ENCODE measurements around the gene TMEM164.

TMEM164 gene

DNA sequence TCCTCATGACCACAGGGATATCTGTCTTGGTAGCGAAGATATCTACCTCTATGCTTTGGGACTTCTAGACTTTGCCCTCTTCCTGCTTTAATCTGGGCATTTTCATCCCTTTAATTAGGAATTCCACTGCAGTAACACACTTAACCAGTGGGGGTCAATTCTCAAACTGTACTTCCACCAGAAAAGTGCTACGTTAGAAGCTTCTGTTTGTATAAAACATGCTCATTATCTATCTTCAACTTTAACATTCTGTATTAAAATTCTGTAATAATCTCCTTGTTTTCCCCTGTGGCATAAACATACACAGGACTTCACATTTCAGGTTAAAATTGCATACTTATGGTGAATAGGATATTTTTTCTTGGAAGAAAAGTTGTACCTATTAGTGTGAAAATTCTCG lies 209.4 kb downstream of the TMEM164 start:
- DNase-seq, result no peak

DNA sequence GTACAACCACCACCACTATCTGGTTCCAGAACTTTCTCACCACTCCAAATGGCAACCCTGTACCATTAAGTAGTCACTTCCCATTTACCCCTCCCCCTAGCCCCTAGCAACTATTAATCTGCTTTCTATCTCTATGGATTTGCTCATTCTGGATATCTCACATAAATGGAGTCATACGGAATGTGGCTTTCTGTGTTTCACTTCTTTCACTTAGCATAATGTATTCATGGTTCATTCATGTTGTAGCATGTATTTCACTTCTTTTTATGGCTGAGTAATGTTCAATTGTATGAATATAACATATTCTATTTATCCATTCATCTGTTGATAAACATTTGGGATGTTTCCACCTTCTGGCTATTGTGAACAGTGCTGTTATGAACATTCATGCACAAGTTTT lies 210.3 kb downstream of the TMEM164 start:
- DNase-seq, result no peak

DNA sequence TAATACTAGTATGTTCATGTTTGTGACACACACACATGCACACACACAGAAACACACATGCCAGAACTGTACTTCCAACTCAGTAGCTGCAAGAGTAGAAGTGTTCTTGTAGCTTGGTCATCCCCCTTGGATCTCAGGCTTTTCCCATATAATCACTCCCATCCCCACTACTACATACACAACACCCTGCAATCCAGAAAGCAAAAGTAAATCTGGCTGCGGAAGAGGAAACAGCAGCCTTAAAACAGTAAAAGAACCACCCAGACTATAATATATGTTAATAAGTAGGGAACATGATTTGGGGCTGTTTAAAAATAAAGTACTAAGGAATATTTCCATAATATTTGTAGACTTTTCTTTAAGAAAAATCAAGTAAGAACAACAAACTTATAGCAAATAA lies 211.8 kb downstream of the TMEM164 start:
- DNase-seq, result no peak

DNA sequence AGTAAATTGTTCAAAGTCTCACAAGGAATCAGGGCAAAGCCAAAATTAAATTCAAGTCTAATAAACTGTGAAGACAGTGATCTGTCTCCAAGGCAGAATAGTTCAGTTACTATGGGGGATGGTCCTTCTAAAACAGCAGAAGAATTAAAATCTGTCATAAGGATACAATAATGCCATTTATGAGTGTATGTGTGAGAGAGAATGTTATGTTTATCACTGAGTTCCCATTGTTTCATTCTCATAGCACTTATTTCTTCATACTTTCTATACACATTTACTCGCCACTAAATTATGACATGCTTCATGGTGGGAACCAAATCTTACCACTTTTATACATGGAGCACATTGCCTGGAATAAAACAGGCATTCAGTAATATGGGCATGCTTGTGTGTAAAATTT lies 212.5 kb downstream of the TMEM164 start:
- DNase-seq, result no peak

DNA sequence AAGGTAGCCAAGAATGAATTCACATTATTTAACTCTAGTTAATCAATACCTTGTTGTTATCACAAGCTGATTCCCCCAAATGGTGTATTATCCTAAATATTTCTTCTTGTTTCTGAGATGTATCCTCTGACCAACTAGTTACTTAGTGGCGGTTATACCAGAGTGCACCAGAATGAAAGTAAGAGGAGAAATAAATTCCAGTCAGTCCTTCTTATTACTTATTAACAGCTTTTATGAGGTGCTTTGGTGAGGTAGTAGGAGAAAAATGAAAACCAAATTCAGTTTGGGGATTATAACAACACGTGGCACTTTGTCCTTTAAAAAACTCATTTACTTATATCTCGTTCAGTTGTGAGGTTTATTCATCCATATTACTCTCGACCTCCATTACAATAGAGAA lies 213.1 kb downstream of the TMEM164 start:
- DNase-seq, result no peak

DNA sequence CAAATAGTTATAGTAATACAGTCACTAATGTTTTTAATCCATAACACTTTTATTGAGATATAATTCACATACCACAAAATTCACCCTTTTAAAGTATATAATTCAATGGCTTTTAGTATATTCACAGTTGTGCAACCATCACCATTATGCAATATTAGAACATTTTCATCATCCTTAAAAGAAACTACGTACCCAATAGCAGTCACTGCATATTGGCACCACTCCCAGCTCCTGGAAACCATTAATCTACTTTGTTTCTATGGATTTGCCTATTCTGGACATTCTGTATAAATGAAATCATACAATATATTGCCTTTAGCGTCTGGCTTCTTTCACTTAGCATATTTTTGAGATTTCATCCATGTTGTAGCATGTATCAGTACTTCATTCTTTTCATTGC lies 215.7 kb downstream of the TMEM164 start:
- DNase-seq, result peak; percentile 83

DNA sequence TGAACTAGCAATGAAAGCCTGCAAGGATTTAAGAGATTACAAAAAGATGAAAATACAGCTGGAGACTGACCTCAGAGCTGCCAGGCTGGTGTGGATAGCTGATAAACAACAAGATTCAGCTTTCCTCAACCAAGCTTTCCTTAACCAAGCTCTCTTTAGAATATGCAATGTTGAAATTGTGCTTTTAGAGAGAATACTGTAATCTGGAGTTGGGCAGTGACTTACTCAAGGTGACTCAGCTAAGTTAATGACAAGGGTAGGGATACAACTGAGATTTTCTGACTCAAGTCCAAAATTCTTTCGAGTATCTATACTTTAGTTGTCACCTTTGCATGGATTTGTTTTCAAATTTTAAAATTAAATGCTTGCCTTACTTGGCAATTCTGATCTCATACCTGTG lies 217.0 kb downstream of the TMEM164 start:
- peak; percentile 28 for DNase-seq

DNA sequence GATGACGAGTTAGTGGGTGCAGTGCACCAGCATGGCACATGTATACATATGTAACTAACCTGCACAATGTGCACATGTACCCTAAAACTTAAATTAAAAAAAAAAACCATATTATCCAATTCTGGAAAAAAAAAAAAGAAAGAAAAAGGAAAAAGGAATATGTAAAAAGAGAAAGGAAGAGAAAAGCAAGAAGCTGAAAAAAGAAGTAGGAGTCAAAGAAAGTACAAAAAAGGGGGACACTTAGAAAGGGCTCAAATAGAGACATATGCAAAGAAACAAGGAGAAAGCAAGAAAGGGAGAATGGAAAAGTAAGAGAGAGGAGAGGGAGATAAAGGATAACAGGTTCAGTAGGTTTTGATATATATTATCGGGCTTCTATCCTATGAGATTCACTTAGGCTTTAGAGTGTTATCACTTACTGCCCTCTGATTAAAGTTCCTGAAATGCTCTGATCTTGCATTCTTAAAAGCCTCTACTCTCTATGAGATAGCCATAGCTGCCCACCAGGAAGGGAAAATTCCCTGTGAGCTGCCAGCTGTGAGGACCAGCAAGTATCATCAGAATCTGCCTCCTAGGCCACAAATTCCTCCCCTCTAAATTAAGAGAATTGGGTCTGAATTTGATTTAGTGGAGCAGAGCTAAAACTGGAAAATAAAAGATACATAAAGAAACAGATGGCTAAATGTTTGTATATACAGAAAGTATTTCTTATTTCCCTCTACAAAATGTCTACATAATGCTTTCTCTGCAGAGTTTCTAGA lies 219.8 kb downstream of the TMEM164 start:
- no peak for DNase-seq

DNA sequence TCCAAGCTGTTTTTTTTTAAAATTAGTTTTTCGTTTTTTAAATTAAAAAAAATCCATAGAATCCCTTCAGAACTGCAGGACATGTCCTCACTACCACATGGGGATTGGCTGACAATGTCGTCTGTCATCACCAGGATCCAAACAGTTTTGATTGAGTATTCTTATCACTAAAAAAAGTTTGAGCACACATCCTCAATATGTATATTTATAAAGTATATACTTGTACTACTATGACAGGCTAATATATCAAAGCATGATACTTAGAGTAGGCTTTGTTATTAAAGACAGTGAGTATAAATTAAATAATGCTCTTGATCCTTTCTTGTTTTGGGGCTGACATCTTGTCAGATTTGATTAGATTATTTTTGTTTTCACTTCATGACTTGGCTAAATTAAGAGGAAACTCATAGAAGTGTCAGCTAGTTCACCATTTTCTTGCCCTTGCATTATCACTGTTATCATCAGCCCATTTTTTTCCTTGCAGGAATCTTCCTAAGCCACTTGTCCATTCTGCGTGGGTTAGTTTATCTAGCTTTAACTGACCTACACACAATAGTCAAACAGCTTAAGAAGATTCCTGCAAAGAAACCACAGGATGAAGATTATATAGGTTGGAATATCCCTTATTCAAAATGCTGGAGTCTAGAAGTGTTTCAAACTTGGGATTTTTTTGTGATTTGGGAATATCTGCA lies 222.2 kb downstream of the TMEM164 start:
- no peak for DNase-seq

DNA sequence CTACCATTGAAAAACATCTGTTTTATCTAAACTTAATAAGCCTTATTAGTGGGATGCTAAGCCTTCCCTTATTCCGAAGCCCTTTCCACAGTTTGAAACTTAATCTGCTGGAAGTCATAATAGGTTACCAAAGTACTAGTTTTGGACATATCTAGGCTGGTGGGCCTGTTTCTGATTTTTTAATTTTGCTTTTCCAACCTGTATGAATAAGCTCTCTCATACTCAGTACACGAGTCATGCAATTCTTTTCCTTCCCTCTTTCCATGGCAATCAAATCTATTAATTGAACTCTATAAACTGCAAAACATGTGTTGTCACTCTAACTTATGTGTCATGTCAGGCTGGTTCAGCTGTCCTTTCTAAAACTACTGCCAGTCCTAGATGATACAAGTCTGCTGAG lies 224.0 kb downstream of the TMEM164 start:
- DNase-seq, result peak; percentile 25

Measured in fibroblast of skin of abdomen (primary cell).